OCI-LY1 (cell line): Measurements from ENCODE around the gene PLEKHA8.

Experiments used
- H2AFZ ChIP-seq: fragments of 200-600 bp; sonication (generic), shearing (Covaris generic); 2 replicates; pipeline ENCODE4 v1.6.0; 2014; ENCODE audit warnings: antibody characterized with exemption, mild to moderate bottlenecking, low read length
- H3F3A ChIP-seq: fragments of 200-600 bp; sonication (generic), shearing (Covaris generic); 2 replicates; pipeline ENCODE4 v1.6.0; 2014; ENCODE audit warnings: mild to moderate bottlenecking, antibody characterized with exemption, low read length, moderate library complexity; ENCODE audit not compliant: insufficient read depth
- H3K27ac ChIP-seq: fragments of 200-600 bp; sonication (generic); 2 replicates; pipeline ENCODE4 v1.5.1; 2014; ENCODE audit warnings: low read length, mixed run types, mild to moderate bottlenecking, low read depth; ENCODE audit not compliant: poor library complexity, severe bottlenecking
- H3K27me3 ChIP-seq: fragments of 200-600 bp; sonication (generic); 2 replicates; pipeline ENCODE4 v1.6.0; 2014; ENCODE audit warnings: antibody characterized with exemption, mild to moderate bottlenecking, low read length, moderate library complexity; ENCODE audit not compliant: insufficient read depth
- H3K36me3 ChIP-seq: fragments of 200-600 bp; sonication (generic); 2 replicates; pipeline ENCODE4 v1.6.1; 2014; ENCODE audit warnings: mild to moderate bottlenecking, antibody characterized with exemption, low read length, moderate library complexity, mixed read lengths; ENCODE audit not compliant: insufficient read depth
- H3K4me1 ChIP-seq: fragments of 200-600 bp; sonication (generic); 2 replicates; pipeline ENCODE4 v1.5.1; 2014; ENCODE audit warnings: mild to moderate bottlenecking, low read length, moderate library complexity; ENCODE audit not compliant: insufficient read depth, severe bottlenecking
- H3K4me2 ChIP-seq: fragments of 200-600 bp; sonication (generic), shearing (Covaris generic); 2 replicates; pipeline ENCODE4 v1.6.1; 2014; ENCODE audit warnings: low read length
- H3K4me3 ChIP-seq: fragments of 200-600 bp; sonication (generic); 2 replicates; pipeline ENCODE4 v1.5.1; 2014; ENCODE audit warnings: low read length, low read depth, mild to moderate bottlenecking, mixed read lengths; ENCODE audit not compliant: poor library complexity, severe bottlenecking
- H3K79me2 ChIP-seq: fragments of 200-600 bp; shearing (Covaris generic); 2 replicates; pipeline ENCODE4 v1.6.1; 2016; ENCODE audit warnings: mixed run types, low read length, mixed read lengths; ENCODE audit not compliant: insufficient read depth
- H3K9ac ChIP-seq: fragments of 200-600 bp; sonication (generic), shearing (Covaris generic); 2 replicates; pipeline ENCODE4 v1.6.1; 2014; ENCODE audit warnings: mild to moderate bottlenecking, low read length, mixed read lengths
- H3K9me2 ChIP-seq: fragments of 200-600 bp; sonication (generic), shearing (Covaris generic); 2 replicates; pipeline ENCODE4 v1.6.1; 2014; ENCODE audit warnings: low read depth, mild to moderate bottlenecking, low read length, mixed read lengths
- H3K9me3 ChIP-seq: fragments of 200-600 bp; shearing (Covaris generic); 2 replicates; pipeline ENCODE4 v1.6.1; 2014; ENCODE audit warnings: low read length, mixed read lengths
- H4K20me1 ChIP-seq: fragments of 200-600 bp; sonication (generic), shearing (Covaris generic); 2 replicates; pipeline ENCODE4 v1.6.0; 2016; ENCODE audit warnings: mild to moderate bottlenecking, low read length; ENCODE audit not compliant: insufficient read depth
- CTCF ChIP-seq: fragments of 200-600 bp; sonication (generic), shearing (Covaris generic); IDR thresholded peaks from 2 replicates; pipeline ENCODE4 v1.5.1; 2017; ENCODE audit warnings: mild to moderate bottlenecking, antibody characterized with exemption, low read length, moderate library complexity, mixed read lengths
- EZH2 ChIP-seq: fragments of 200-600 bp; sonication (generic), shearing (Covaris generic); IDR thresholded peaks from 2 replicates; pipeline ENCODE4 v1.8.0; 2017; ENCODE audit warnings: borderline replicate concordance, mixed run types, mild to moderate bottlenecking, antibody characterized with exemption, low read length, moderate library complexity, mixed read lengths

The PLEKHA8 gene

GRCh38 chr7:30068117-30068516 is 39.9 kb downstream of the PLEKHA8 start:
- H2AFZ ChIP-seq: no peak overlapping the region
- H3K79me2 ChIP-seq: no peaks in the 10 kb centered on the region
- H3K27me3 ChIP-seq: no peaks in the 10 kb centered on the region
- H3F3A ChIP-seq: no peaks in the 10 kb centered on the region
- no peaks in the 10 kb centered on the region; the same call in 1 of the 2 replicates for H3K9me3 ChIP-seq
- H4K20me1 ChIP-seq: no peaks in the 10 kb centered on the region
- H3K4me3 ChIP-seq: no peak overlapping the region
- no peak overlapping the region for H3K9ac ChIP-seq
- H3K4me2 ChIP-seq: no peak overlapping the region
- no peak overlapping the region for H3K27ac ChIP-seq
- no peaks in the 10 kb centered on the region for H3K36me3 ChIP-seq
- H3K9me2 ChIP-seq: no peaks in the 10 kb centered on the region
- no peaks in the 10 kb centered on the region for H3K4me1 ChIP-seq
- TF ChIP-seq EZH2 (no peak), CTCF (no peak)

- H2AFZ ChIP-seq: no peak overlapping the region
- no peak overlapping the region for H3K4me2 ChIP-seq
- no peaks in the 10 kb centered on the region for H3K36me3 ChIP-seq
- no peak overlapping the region for H3K27ac ChIP-seq
- no peaks in the 10 kb centered on the region for H3F3A ChIP-seq
- H3K4me1 ChIP-seq: no peaks in the 10 kb centered on the region
- no peaks in the 10 kb centered on the region for H3K79me2 ChIP-seq
- H3K4me3 ChIP-seq: no peak overlapping the region
- H4K20me1 ChIP-seq: no peaks in the 10 kb centered on the region
- TF ChIP-seq EZH2 (no peak), CTCF (no peak)
- H3K9me3 ChIP-seq: no peaks in the 10 kb centered on the region; the same call in 1 of the 2 replicates
- H3K27me3 ChIP-seq: no peaks in the 10 kb centered on the region
- H3K9ac ChIP-seq: no peak overlapping the region
- H3K9me2 ChIP-seq: no peaks in the 10 kb centered on the region
Measured at GRCh38 chr7:30069096-30069867, 41.1 kb downstream of the PLEKHA8 start.

- Histone ChIP-seq H2AFZ (no peak overlapping the region), H3F3A (no peaks in the 10 kb centered on the region), H3K4me3 (no peak overlapping the region), H3K27me3 (no peaks in the 10 kb centered on the region), H3K4me2 (no peak overlapping the region), H3K36me3 (no peaks in the 10 kb centered on the region), H4K20me1 (no peaks in the 10 kb centered on the region), H3K9me3 (no peaks in the 10 kb centered on the region; the same call in 1 of the 2 replicates), H3K27ac (no peak overlapping the region), H3K79me2 (no peaks in the 10 kb centered on the region), H3K9ac (no peak overlapping the region), H3K4me1 (no peaks in the 10 kb centered on the region), H3K9me2 (no peaks in the 10 kb centered on the region)
- no peak for TF ChIP-seq EZH2
- TF ChIP-seq CTCF: no peak
Measured at GRCh38 chr7:30070052-30070451, 41.8 kb downstream of the PLEKHA8 start.
